ENCODE results near the gene GALNS.

GRCh38 chr16:88799569-88800276 is 57.0 kb downstream of the GALNS start:
- TF ChIP-seq CTCF (IDR thresholded peaks at IDR 0.05; ENCODE audit: poor library complexity, severe bottlenecking) (no peak), REST (IDR thresholded peaks at IDR 0.05; ENCODE audit: borderline replicate concordance) (no peak), EP300 (conservative IDR thresholded peaks at IDR 0.05; ENCODE audit: poor library complexity, severe bottlenecking) (no peak)
